ENCODE measurements around the gene LARP1B.
"Not testable (repeated sequence)": the region's sequence is repeated elsewhere in the genome, so short reads cannot be mapped to it uniquely, and the experiment has no call there.

The LARP1B gene

GRCh38 chr4:128225148-128225547, 164.0 kb downstream of the LARP1B start:
- no peak for DNase-seq (ENCODE audit: low read depth)

GRCh38 chr4:128227991-128228571, 167.0 kb downstream of the LARP1B start:
- no peak for DNase-seq (ENCODE audit: low read depth)

- DNase-seq (ENCODE audit: low read depth), result no peak
Observed at GRCh38 chr4:128228845-128229795, 168.0 kb downstream of the LARP1B start.

GRCh38 chr4:128232719-128233118, 171.6 kb downstream of the LARP1B start:
- no peak for DNase-seq (ENCODE audit: low read depth)

GRCh38 chr4:128234836-128235235, 173.7 kb downstream of the LARP1B start:
- DNase-seq (ENCODE audit: low read depth), result no peak

- no peak for DNase-seq (ENCODE audit: low read depth)
Observed at GRCh38 chr4:128241019-128241418, 179.9 kb downstream of the LARP1B start.

- no peak for DNase-seq (ENCODE audit: low read depth)
Observed at GRCh38 chr4:128241425-128241913, 180.4 kb downstream of the LARP1B start.

GRCh38 chr4:128241981-128242380, 180.9 kb downstream of the LARP1B start:
- no peak for DNase-seq (ENCODE audit: low read depth)

- DNase-seq (ENCODE audit: low read depth), result no peak
Observed at GRCh38 chr4:128242601-128243000, 181.5 kb downstream of the LARP1B start.

GRCh38 chr4:128244379-128244778, 183.3 kb downstream of the LARP1B start:
- no peak for DNase-seq (ENCODE audit: low read depth)

GRCh38 chr4:128245391-128245790, 184.3 kb downstream of the LARP1B start:
- not testable (repeated sequence) for DNase-seq (ENCODE audit: low read depth)

- DNase-seq (ENCODE audit: low read depth), result no peak
Observed at GRCh38 chr4:128247906-128248305, 186.8 kb downstream of the LARP1B start.

- DNase-seq (ENCODE audit: low read depth), result no peak
Observed at GRCh38 chr4:128249787-128250668, 188.9 kb downstream of the LARP1B start.

GRCh38 chr4:128255906-128256305, 194.8 kb downstream of the LARP1B start:
- DNase-seq (ENCODE audit: low read depth), result no peak

GRCh38 chr4:128256539-128256938, 195.4 kb downstream of the LARP1B start:
- DNase-seq (ENCODE audit: low read depth), result no peak

- DNase-seq (ENCODE audit: low read depth), result not testable (repeated sequence)
Observed at GRCh38 chr4:128258166-128258565, 197.1 kb downstream of the LARP1B start.

- not testable (repeated sequence) for DNase-seq (ENCODE audit: low read depth)
Observed at GRCh38 chr4:128259889-128260288, 198.8 kb downstream of the LARP1B start.
